ENCODE data around the gene CHRNB2. TPM values are rescaled to one million over a fixed set of nuclear protein-coding genes. Genes with fewer than 3 reads are reported as not detected.

CHRNB2 gene
- total and polyA plus RNA-seq, 2 donors (not counting 1 experiment from before 2014, with no cell fraction given), result 0.03 TPM; not detected in 1

DNA sequence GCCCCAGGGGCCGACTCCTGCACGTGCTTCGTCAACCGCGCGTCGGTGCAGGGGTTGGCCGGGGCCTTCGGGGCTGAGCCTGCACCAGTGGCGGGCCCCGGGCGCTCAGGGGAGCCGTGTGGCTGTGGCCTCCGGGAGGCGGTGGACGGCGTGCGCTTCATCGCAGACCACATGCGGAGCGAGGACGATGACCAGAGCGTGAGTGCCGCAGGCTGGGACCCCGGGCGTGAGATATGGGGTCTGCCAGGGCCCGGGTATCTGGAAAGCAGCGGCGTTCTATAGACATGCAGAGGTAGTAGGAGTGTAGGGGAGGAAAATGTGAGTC, 4.3 kb downstream of the CHRNB2 start:
- intact Hi-C loops (cut with micrococcal nuclease), result no loop called here
- Histone ChIP-seq H3K4me3 (ENCODE audit: control extremely low read depth in 1 of 5, extremely low read depth in 1 of 5, insufficient read depth in 1 of 5, low read depth in 2 of 5, low read length in 4 of 5) (no peak overlapping the region), H3K27me3 (replicated peaks in 1 of 4; ENCODE audit: control extremely low read depth in 1 of 4, control insufficient read depth in 3 of 4, insufficient read depth in 4 of 4, low read length in 3 of 4) (peaks cover 0 to 31% (median 11%) of the 10 kb centered on the region in 4 experiments), H2AFZ (ENCODE audit: insufficient read depth, low read depth, low read length, poor library complexity, severe bottlenecking) (no peak overlapping the region), H3K4me2 (replicated peaks; ENCODE audit: low read depth, low read length, poor library complexity, severe bottlenecking) (no peak overlapping the region), H3K9ac (ENCODE audit: low read length) (no peak overlapping the region), H3K4me1 (ENCODE audit: control insufficient read depth in 2 of 2, insufficient read depth in 2 of 2, low read length in 2 of 2) (peaks cover 8 to 10% of the 10 kb centered on the region in 2 donors), H3K9me3 (ENCODE audit: control extremely low read depth in 1 of 3, control insufficient read depth in 2 of 3, insufficient read depth in 1 of 3, low read length in 2 of 3) (peaks cover 0 to 16% (median 0%) of the 10 kb centered on the region in 3 donors), H3K79me2 (ENCODE audit: control insufficient read depth, insufficient read depth, low read length) (no peaks in the 10 kb centered on the region), H4K20me1 (ENCODE audit: control insufficient read depth, insufficient read depth, low read length, poor library complexity, severe bottlenecking) (no peaks in the 10 kb centered on the region), H3K36me3 (replicated peaks in 1 of 2; ENCODE audit: control extremely low read depth in 1 of 2, control insufficient read depth in 1 of 2, extremely low read depth in 1 of 2, insufficient read depth in 2 of 2, low read length in 1 of 2) (no peaks in the 10 kb centered on the region), H3K27ac (ENCODE audit: low read length in 2 of 2) (no peak overlapping the region)
- TF ChIP-seq, protein P1, sequence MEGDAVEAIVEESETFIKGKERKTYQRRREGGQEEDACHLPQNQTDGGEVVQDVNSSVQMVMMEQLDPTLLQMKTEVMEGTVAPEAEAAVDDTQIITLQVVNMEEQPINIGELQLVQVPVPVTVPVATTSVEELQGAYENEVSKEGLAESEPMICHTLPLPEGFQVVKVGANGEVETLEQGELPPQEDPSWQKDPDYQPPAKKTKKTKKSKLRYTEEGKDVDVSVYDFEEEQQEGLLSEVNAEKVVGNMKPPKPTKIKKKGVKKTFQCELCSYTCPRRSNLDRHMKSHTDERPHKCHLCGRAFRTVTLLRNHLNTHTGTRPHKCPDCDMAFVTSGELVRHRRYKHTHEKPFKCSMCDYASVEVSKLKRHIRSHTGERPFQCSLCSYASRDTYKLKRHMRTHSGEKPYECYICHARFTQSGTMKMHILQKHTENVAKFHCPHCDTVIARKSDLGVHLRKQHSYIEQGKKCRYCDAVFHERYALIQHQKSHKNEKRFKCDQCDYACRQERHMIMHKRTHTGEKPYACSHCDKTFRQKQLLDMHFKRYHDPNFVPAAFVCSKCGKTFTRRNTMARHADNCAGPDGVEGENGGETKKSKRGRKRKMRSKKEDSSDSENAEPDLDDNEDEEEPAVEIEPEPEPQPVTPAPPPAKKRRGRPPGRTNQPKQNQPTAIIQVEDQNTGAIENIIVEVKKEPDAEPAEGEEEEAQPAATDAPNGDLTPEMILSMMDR (IDR thresholded peaks at IDR 0.05), result no peak
- Mint-ChIP-seq H3K27ac (no peak overlapping the region), H3K27me3 (peaks cover 38% of the 10 kb centered on the region), H3K4me3 (no peak overlapping the region), H3K9me3 (ENCODE audit: insufficient read depth) (no peaks in the 10 kb centered on the region), H3K4me1 (peaks cover 5% of the 10 kb centered on the region)
- ATAC-seq (ENCODE audit: low read depth) (no peak), DNase-seq (no peak)
- POLR2A ChIA-PET, result no interaction called here
- 97% methylated on average over 28 of the region's 29 CpGs for WGBS (ENCODE audit: insufficient coverage)
- CTCF ChIA-PET, result no interaction called here

DNA sequence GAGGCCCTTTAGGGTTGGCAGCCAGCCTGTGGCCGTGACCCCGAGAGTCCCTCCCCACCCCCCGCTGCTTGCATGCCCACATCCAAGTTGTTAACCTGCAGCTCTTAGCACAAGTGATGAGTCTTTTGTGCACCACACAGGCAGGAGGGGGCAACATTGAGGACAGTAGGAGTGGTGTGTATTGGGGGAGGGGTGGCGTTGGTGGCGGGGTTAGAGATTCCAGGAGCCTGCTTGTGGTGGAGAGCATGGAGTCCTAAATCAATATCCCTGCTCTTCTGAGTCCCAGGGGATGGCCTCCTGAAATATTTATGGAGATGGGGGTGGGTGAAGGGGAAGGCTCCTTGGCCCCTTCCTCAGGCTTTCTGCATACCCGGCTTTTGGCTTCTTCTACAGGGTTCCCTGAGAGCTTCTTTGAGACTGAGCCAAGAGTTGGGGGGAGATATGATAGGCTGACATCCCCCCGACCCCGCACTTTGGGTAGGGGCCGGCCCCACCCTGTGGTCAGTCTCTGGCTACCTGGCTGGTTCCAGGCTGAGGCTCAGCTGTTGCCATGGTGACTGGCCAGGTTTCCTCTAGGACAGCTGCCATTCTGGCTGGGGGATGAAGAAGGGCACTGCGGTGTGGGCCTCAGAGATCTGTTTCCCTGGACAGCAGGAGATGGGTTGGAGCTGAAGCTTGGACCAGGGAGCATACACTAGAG, 5.0 kb downstream of the CHRNB2 start:
- peaks cover 0 to 24% (median 5%) of the 10 kb centered on the region in 4 experiments for H3K27me3 ChIP-seq (replicated peaks in 1 of 4; ENCODE audit: control extremely low read depth in 1 of 4, control insufficient read depth in 3 of 4, insufficient read depth in 4 of 4, low read length in 3 of 4)
- Mint-ChIP-seq H3K9me3 (ENCODE audit: insufficient read depth) (no peaks in the 10 kb centered on the region), H3K4me1 (peaks cover 2% of the 10 kb centered on the region), H3K27ac (no peak overlapping the region), H3K27me3 (peaks cover 33% of the 10 kb centered on the region), H3K4me3 (no peak overlapping the region)
- H3K4me2 ChIP-seq (replicated peaks; ENCODE audit: low read depth, low read length, poor library complexity, severe bottlenecking), result no peak overlapping the region
- ChIA-PET POLR2A (no interaction called here), CTCF (interaction anchor here (1.0 kb wide), 1 partner anchor 13 kb away, joined by 6 read pairs; no protein-coding TSS in a partner anchor)
- peaks cover 5 to 6% of the 10 kb centered on the region in 2 donors for H3K4me1 ChIP-seq (ENCODE audit: control insufficient read depth in 2 of 2, insufficient read depth in 2 of 2, low read length in 2 of 2)
- TF ChIP-seq EZH2 (IDR thresholded peaks at IDR 0.05; ENCODE audit: borderline replicate concordance, insufficient read depth, low read depth, low read length, poor library complexity, severe bottlenecking), result no peak
- TF ChIP-seq, protein P1 (IDR thresholded peaks at IDR 0.05), result no peak
- H3K9ac ChIP-seq (ENCODE audit: low read length), result no peak overlapping the region
- no peak for ATAC-seq (ENCODE audit: low read depth)
- no peak for DNase-seq
- intact Hi-C loops (cut with micrococcal nuclease), result no loop called here
- WGBS (ENCODE audit: insufficient coverage), result 85% methylated on average over 9 of the region's 10 CpGs
- H3K9me3 ChIP-seq (ENCODE audit: control extremely low read depth in 1 of 3, control insufficient read depth in 2 of 3, insufficient read depth in 1 of 3, low read length in 2 of 3), result peaks cover 0 to 12% (median 0%) of the 10 kb centered on the region in 3 donors
- no peaks in the 10 kb centered on the region for H3K36me3 ChIP-seq (replicated peaks in 1 of 2; ENCODE audit: control extremely low read depth in 1 of 2, control insufficient read depth in 1 of 2, extremely low read depth in 1 of 2, insufficient read depth in 2 of 2, low read length in 1 of 2)
- no peak overlapping the region for H2AFZ ChIP-seq (ENCODE audit: insufficient read depth, low read depth, low read length, poor library complexity, severe bottlenecking)
- H3K27ac ChIP-seq (ENCODE audit: low read length in 2 of 2), result no peak overlapping the region
- H4K20me1 ChIP-seq (ENCODE audit: control insufficient read depth, insufficient read depth, low read length, poor library complexity, severe bottlenecking), result no peaks in the 10 kb centered on the region
- H3K4me3 ChIP-seq (ENCODE audit: control extremely low read depth in 1 of 5, extremely low read depth in 1 of 5, insufficient read depth in 1 of 5, low read depth in 2 of 5, low read length in 4 of 5), result no peak overlapping the region
- H3K79me2 ChIP-seq (ENCODE audit: control insufficient read depth, insufficient read depth, low read length), result no peaks in the 10 kb centered on the region

All from B cell (primary cell).